VCaP (cell line): Measurements from ENCODE around the gene EYA3.

Experiments
- H3K27ac ChIP-seq: fragments of 450-650 bp; 2 replicates; pipeline ENCODE4 v1.5.1; 2017
- TF ChIP-seq, protein P1 (sequence below): fragments of 450-650 bp; conservative IDR thresholded peaks from 2 replicates; pipeline ENCODE4 v1.5.1; 2017; ENCODE audit warnings: mild to moderate bottlenecking, moderate library complexity

Gene EYA3

GRCh38 chr1:28088168-28088961, at the start of gene EYA3:
TSS of gene EYA3 (minus strand) at chr1:28088610. CDS start at chr1:28058026, 30,584 bp downstream.
- H3K27ac ChIP-seq = peak within 1 kb of the TSS; percentile 93
- TF ChIP-seq, protein P1, sequence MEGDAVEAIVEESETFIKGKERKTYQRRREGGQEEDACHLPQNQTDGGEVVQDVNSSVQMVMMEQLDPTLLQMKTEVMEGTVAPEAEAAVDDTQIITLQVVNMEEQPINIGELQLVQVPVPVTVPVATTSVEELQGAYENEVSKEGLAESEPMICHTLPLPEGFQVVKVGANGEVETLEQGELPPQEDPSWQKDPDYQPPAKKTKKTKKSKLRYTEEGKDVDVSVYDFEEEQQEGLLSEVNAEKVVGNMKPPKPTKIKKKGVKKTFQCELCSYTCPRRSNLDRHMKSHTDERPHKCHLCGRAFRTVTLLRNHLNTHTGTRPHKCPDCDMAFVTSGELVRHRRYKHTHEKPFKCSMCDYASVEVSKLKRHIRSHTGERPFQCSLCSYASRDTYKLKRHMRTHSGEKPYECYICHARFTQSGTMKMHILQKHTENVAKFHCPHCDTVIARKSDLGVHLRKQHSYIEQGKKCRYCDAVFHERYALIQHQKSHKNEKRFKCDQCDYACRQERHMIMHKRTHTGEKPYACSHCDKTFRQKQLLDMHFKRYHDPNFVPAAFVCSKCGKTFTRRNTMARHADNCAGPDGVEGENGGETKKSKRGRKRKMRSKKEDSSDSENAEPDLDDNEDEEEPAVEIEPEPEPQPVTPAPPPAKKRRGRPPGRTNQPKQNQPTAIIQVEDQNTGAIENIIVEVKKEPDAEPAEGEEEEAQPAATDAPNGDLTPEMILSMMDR = no peak

- TF ChIP-seq, protein P1 = no peak
- H3K27ac ChIP-seq = no peak overlapping the region
Observed at GRCh38 chr1:28136922-28137613, 48.7 kb upstream of the EYA3 start.

- TF ChIP-seq, protein P1 = no peak
Observed at GRCh38 chr1:28136169-28136921, 47.9 kb upstream of the EYA3 start.

DNA sequence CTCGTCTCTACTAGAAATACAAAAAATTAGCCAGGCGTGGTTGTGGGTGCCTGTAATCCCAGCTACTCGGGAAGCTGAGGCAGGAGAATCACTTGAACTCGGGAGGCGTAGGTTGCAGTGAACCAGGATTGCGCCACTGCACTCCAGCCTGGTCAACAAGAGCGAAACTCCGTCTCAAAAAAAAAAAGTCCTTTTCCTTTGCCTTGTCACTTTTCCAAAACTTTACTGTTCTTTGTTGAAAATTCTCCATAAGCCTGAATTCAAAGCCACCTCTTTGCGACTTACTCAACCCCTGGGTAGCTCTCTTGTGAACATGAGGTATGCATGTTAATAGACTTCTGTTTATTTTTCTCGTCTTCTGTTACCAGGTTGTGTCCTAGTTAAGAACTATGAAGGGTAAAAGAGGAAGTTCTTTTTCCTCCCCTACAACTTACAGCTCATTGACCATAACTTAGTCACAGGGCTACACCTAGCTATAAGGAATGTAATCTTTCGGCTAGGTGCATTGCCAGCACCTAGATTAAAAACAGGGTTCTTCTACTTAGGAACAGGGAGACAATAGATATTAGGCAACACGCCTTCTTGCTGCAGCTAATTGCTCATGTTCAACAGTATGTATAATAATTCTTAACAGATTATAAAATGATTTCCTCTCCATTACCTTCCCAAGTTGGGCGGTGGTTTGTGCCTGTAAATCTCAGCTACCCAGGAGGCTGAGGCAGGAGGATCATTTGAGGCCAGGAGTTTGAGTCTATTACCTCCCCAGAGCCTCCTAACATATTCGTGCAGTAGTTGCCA, 47.2 kb upstream of the EYA3 start:
- TF ChIP-seq, protein P1 = no peak
- no peak overlapping the region for H3K27ac ChIP-seq

More at GRCh38 chr1:28136169-28136921, 47.9 kb upstream of the EYA3 start:
- no peak overlapping the region for H3K27ac ChIP-seq

DNA sequence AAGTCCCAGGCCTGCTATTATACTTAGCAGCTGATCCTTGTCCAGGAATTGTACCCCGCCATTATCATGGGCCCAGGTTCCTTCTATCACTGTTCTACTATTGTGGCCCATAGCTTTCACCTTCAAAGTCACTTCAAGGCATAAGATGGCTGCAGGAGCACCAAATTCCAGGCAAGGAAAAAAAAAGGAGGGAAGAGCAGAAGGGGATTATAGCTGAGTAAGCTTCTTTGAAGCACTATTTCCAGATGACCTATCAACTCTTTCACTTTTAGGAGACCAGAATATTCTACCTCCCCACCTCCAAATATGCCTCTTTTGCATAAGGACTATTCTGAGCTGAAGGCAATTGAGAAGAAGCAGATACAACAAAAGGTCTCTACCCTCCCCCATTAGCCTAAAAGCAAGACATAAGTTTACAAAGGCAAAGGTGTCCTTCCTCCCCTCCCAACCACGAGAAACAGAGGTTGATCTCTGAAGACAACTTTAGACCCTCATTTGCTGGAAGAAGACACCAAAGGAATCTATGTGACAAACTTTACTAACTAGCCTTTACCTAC, 46.3 kb upstream of the EYA3 start:
- TF ChIP-seq, protein P1 = no peak
- no peak overlapping the region for H3K27ac ChIP-seq

GRCh38 chr1:28132171-28133167, 44.1 kb upstream of the EYA3 start:
- H3K27ac ChIP-seq = no peak overlapping the region
- TF ChIP-seq, protein P1 = no peak
